Subcutaneous abdominal adipose tissue (tissue), 5 donors: ENCODE measurements around the gene MLF2.

Source experiments
- H3K27ac ChIP-seq: one replicate; pipeline ENCODE4 v1.7.0; 2013; ENCODE audit warnings: low read depth, mild to moderate bottlenecking, inconsistent platforms, low read length, moderate library complexity
- H3K27me3 ChIP-seq, 5 donors: one replicate each; pipeline ENCODE4 v1.7.0; 2013; ENCODE audit warnings: low read length in 5 of 5, inconsistent platforms in 1 of 5; ENCODE audit not compliant: control insufficient read depth in 5 of 5, insufficient read depth in 4 of 5
- H3K36me3 ChIP-seq, 5 donors: one replicate each; pipeline ENCODE4 v1.7.0; 2013; ENCODE audit warnings: low read length in 5 of 5; ENCODE audit not compliant: control insufficient read depth in 5 of 5, insufficient read depth in 5 of 5
- H3K4me1 ChIP-seq, 5 donors: one replicate each; pipeline ENCODE4 v1.7.0; 2013; ENCODE audit warnings: low read length in 5 of 5, mild to moderate bottlenecking in 3 of 5, moderate library complexity in 1 of 5; ENCODE audit not compliant: control insufficient read depth in 5 of 5, insufficient read depth in 5 of 5
- H3K4me3 ChIP-seq, 5 donors: one replicate each; pipeline ENCODE4 v1.7.0; 2013; ENCODE audit warnings: low read length in 5 of 5, low read depth in 1 of 5
- H3K9ac ChIP-seq, 5 donors: one replicate each; pipeline ENCODE4 v1.7.0; 2013; ENCODE audit warnings: low read length in 5 of 5, mild to moderate bottlenecking in 4 of 5, moderate library complexity in 3 of 5
- H3K9me3 ChIP-seq, 5 donors: one replicate each; pipeline ENCODE4 v1.7.0; 2013; ENCODE audit warnings: low read length in 5 of 5; ENCODE audit not compliant: control insufficient read depth in 5 of 5
- donor health status: healthy.
- donor health status: healthy.
- donor health status: healthy.
- donor health status: healthy.
- donor health status: healthy.

The MLF2 gene

GRCh38 chr12:6771509-6772330 lies 18.8 kb upstream of the MLF2 start:
- Histone ChIP-seq H3K4me3 (no peak overlapping the region), H3K36me3 (peaks cover 0 to 27% (median 21%) of the 10 kb centered on the region in 5 donors), H3K27me3 (peaks cover 0 to 4% (median 0%) of the 10 kb centered on the region in 5 donors), H3K9ac (peak overlapping the region in 1 of 5 donors; percentile 5), H3K27ac (no peak overlapping the region), H3K4me1 (peaks cover 10 to 55% (median 36%) of the 10 kb centered on the region in 5 donors), H3K9me3 (no peaks in the 10 kb centered on the region)

GRCh38 chr12:6771091-6771495 lies 18.2 kb upstream of the MLF2 start:
- no peaks in the 10 kb centered on the region for H3K9me3 ChIP-seq
- H3K4me1 ChIP-seq = peaks cover 10 to 55% (median 36%) of the 10 kb centered on the region in 5 donors
- H3K9ac ChIP-seq = no peak overlapping the region
- no peak overlapping the region for H3K4me3 ChIP-seq
- H3K27ac ChIP-seq = no peak overlapping the region
- H3K36me3 ChIP-seq = peaks cover 0 to 27% (median 21%) of the 10 kb centered on the region in 5 donors
- H3K27me3 ChIP-seq = peaks cover 0 to 4% (median 0%) of the 10 kb centered on the region in 5 donors

GRCh38 chr12:6770600-6770999 lies 17.7 kb upstream of the MLF2 start:
- Histone ChIP-seq H3K27me3 (peaks cover 0 to 4% (median 0%) of the 10 kb centered on the region in 5 donors), H3K4me3 (no peak overlapping the region), H3K4me1 (peaks cover 10 to 60% (median 41%) of the 10 kb centered on the region in 5 donors), H3K9me3 (no peaks in the 10 kb centered on the region), H3K27ac (no peak overlapping the region), H3K9ac (no peak overlapping the region), H3K36me3 (peaks cover 0 to 26% (median 21%) of the 10 kb centered on the region in 5 donors)

GRCh38 chr12:6770094-6770493 lies 17.2 kb upstream of the MLF2 start:
- H3K9me3 ChIP-seq = no peaks in the 10 kb centered on the region
- peaks cover 0 to 23% (median 21%) of the 10 kb centered on the region in 5 donors for H3K36me3 ChIP-seq
- H3K4me1 ChIP-seq = peaks cover 10 to 65% (median 46%) of the 10 kb centered on the region in 5 donors
- no peak overlapping the region for H3K27ac ChIP-seq
- peaks cover 0 to 4% (median 0%) of the 10 kb centered on the region in 5 donors for H3K27me3 ChIP-seq
- H3K4me3 ChIP-seq = no peak overlapping the region
- H3K9ac ChIP-seq = no peak overlapping the region

GRCh38 chr12:6769666-6770065 lies 16.7 kb upstream of the MLF2 start:
- Histone ChIP-seq H3K9me3 (no peaks in the 10 kb centered on the region), H3K36me3 (peaks cover 0 to 23% (median 21%) of the 10 kb centered on the region in 5 donors), H3K4me1 (peaks cover 10 to 69% (median 49%) of the 10 kb centered on the region in 5 donors), H3K27ac (no peak overlapping the region), H3K4me3 (no peak overlapping the region), H3K9ac (no peak overlapping the region), H3K27me3 (peaks cover 0 to 4% (median 0%) of the 10 kb centered on the region in 5 donors)

GRCh38 chr12:6768990-6769389 lies 16.0 kb upstream of the MLF2 start:
- H3K27me3 ChIP-seq = peaks cover 0 to 4% (median 0%) of the 10 kb centered on the region in 5 donors

GRCh38 chr12:6768437-6768914 lies 15.5 kb upstream of the MLF2 start:
- H3K9me3 ChIP-seq = no peaks in the 10 kb centered on the region
- H3K4me3 ChIP-seq = peak overlapping the region; percentile 71 to 82 (median 81)
- peak overlapping the region in 3 of 5 donors; percentile 35 to 80 (median 69) for H3K9ac ChIP-seq
- H3K4me1 ChIP-seq = peaks cover 12 to 75% (median 60%) of the 10 kb centered on the region in 5 donors
- peaks cover 0 to 4% (median 0%) of the 10 kb centered on the region in 5 donors for H3K27me3 ChIP-seq
- peaks cover 0 to 23% (median 21%) of the 10 kb centered on the region in 5 donors for H3K36me3 ChIP-seq
- H3K27ac ChIP-seq = peak overlapping the region; percentile 77

More at GRCh38 chr12:6768990-6769389, 16.0 kb upstream of the MLF2 start:
- H3K27ac ChIP-seq = no peak overlapping the region
- H3K4me3 ChIP-seq = no peak overlapping the region
- H3K36me3 ChIP-seq = peaks cover 0 to 23% (median 21%) of the 10 kb centered on the region in 5 donors
- no peak overlapping the region for H3K9ac ChIP-seq
- no peaks in the 10 kb centered on the region for H3K9me3 ChIP-seq
- H3K4me1 ChIP-seq = peaks cover 10 to 74% (median 56%) of the 10 kb centered on the region in 5 donors

GRCh38 chr12:6767353-6768319 lies 14.7 kb upstream of the MLF2 start:
- H3K27me3 ChIP-seq = peaks cover 0 to 2% (median 0%) of the 10 kb centered on the region in 5 donors
- H3K9me3 ChIP-seq = no peaks in the 10 kb centered on the region
- peaks cover 12 to 74% (median 60%) of the 10 kb centered on the region in 5 donors for H3K4me1 ChIP-seq
- peak overlapping the region; percentile 71 to 82 (median 81) for H3K4me3 ChIP-seq
- H3K36me3 ChIP-seq = peaks cover 0 to 23% (median 21%) of the 10 kb centered on the region in 5 donors
- H3K9ac ChIP-seq = peak overlapping the region in 4 of 5 donors; percentile 67 to 87 (median 74)
- H3K27ac ChIP-seq = peak overlapping the region; percentile 77

- H3K4me3 ChIP-seq = peak overlapping the region; percentile 71 to 82 (median 81)
- peak overlapping the region; percentile 77 for H3K27ac ChIP-seq
- no peaks in the 10 kb centered on the region for H3K9me3 ChIP-seq
- peaks cover 0 to 2% (median 0%) of the 10 kb centered on the region in 5 donors for H3K27me3 ChIP-seq
- peak overlapping the region in 4 of 5 donors; percentile 67 to 87 (median 74) for H3K9ac ChIP-seq
- peaks cover 0 to 23% (median 21%) of the 10 kb centered on the region in 5 donors for H3K36me3 ChIP-seq
- peaks cover 12 to 68% (median 58%) of the 10 kb centered on the region in 5 donors for H3K4me1 ChIP-seq
Observed at GRCh38 chr12:6766651-6767349, 13.9 kb upstream of the MLF2 start.
